GM12878 (cell line): ENCODE results near the gene TRIM73. TPM values are rescaled to one million over a fixed set of nuclear protein-coding genes. Genes with fewer than 3 reads are reported as not detected.
"Not testable (repeated sequence)": the region's sequence is repeated elsewhere in the genome, so short reads cannot be mapped to it uniquely, and the experiment has no call there.

Source experiments
- ATAC-seq: fragments of 200-7000 bp; cut with Tn5 transposase; 3 replicates; pipeline ENCODE4 v1.9.1; 2020; ENCODE audit warnings: mild to moderate bottlenecking, moderate library complexity
- BruUV-seq: library from RNA; stranded (reverse); fragments of 400-500 nt; replicated peaks from 2 replicates; lab custom pipeline; 2021; lab: Mats Ljungman, UMichigan
- CTCF ChIA-PET: fragments of 300-600 bp; sonication (Branson Sonifier 250); formaldehyde crosslinking; extraction: SDS; loops from one replicate; lab custom pipeline; 2021; ENCODE audit warnings: inconsistent platforms; lab: Yijun Ruan, JAX
- POLR2A ChIA-PET: fragments of 350-600 bp; formaldehyde crosslinking; extraction: SDS; loops from one replicate; lab custom pipeline; 2021; ENCODE audit warnings: inconsistent platforms; lab: Charles Lee
- RAD21 ChIA-PET: fragments of 300-600 bp; sonication (Branson Sonifier 250); formaldehyde crosslinking; loops from one replicate; lab custom pipeline; 2023; ENCODE audit warnings: antibody characterized with exemption; ENCODE audit not compliant: unreplicated experiment; lab: Charles Lee
- SMC1A ChIA-PET: fragments of 300-600 bp; sonication (Branson Sonifier 250); formaldehyde crosslinking; loops from one replicate; lab custom pipeline; 2023; ENCODE audit not compliant: unreplicated experiment, uncharacterized antibody; lab: Charles Lee
- DNase-seq: peaks from one replicate; pipeline ENCODE4 v3.0.0-alpha.2; 2011; ENCODE audit warnings: low read depth, low spot score
- FAIRE-seq: peaks from 3 replicates; lab custom pipeline; 2011; peaks lifted over from hg19 to GRCh38; lab: Jason Lieb, UNC
- H2AFZ ChIP-seq: 2 replicates; pipeline ENCODE4 v1.6.0; 2011; ENCODE audit warnings: low read depth, low read length, control low read depth; ENCODE audit not compliant: control insufficient read depth
- H3K27ac ChIP-seq: 2 replicates; pipeline ENCODE4 v1.5.1; 2011; ENCODE audit warnings: control low read depth; ENCODE audit not compliant: control insufficient read depth, insufficient read depth
- H3K27me3 ChIP-seq, 2 experiments: replicated peaks in 1 of 2; 2 replicates each; pipeline versions ENCODE4 v1.6.0 to v1.6.1; 2011; ENCODE audit warnings: low read length in 1 of 2; ENCODE audit not compliant: control insufficient read depth in 2 of 2, insufficient read depth in 2 of 2
- H3K36me3 ChIP-seq, 2 experiments: 2 replicates each; pipeline ENCODE4 v1.5.1; 2011; ENCODE audit warnings: low read length in 1 of 2; ENCODE audit not compliant: control insufficient read depth in 2 of 2, insufficient read depth in 2 of 2
- H3K4me1 ChIP-seq: 2 replicates; pipeline ENCODE4 v1.6.1; 2011; ENCODE audit warnings: mild to moderate bottlenecking, low read length, moderate library complexity, mixed read lengths; ENCODE audit not compliant: control insufficient read depth, insufficient read depth
- H3K4me2 ChIP-seq: 2 replicates; pipeline ENCODE4 v1.6.0; 2011; ENCODE audit warnings: control low read depth; ENCODE audit not compliant: control insufficient read depth, insufficient read depth
- H3K4me3 ChIP-seq: fragments of 200-600 bp; sonication (generic); 2 replicates; pipeline ENCODE4 v1.5.1; 2016
- H3K79me2 ChIP-seq: 2 replicates; pipeline ENCODE4 v1.6.0; 2011; ENCODE audit warnings: low read length; ENCODE audit not compliant: control insufficient read depth, insufficient read depth
- H3K9ac ChIP-seq: 2 replicates; pipeline ENCODE4 v1.8.0; 2011; ENCODE audit warnings: low read length, control low read depth, mixed read lengths; ENCODE audit not compliant: control insufficient read depth, insufficient read depth
- H3K9me3 ChIP-seq: replicated peaks from 3 replicates; pipeline ENCODE4 v1.5.1; 2011; ENCODE audit warnings: mild to moderate bottlenecking, low read length; ENCODE audit not compliant: control insufficient read depth, insufficient read depth
- H4K20me1 ChIP-seq: 2 replicates; pipeline ENCODE4 v1.6.0; 2011; ENCODE audit not compliant: control insufficient read depth, insufficient read depth
- WGBS: methylation state at CpG from one replicate; pipeline ENCODE4 v1.1.6; 2016; ENCODE audit warnings: low lambda C conversion rate; ENCODE audit not compliant: insufficient replicate concordance, insufficient coverage; ENCODE audit errors: missing lambda C conversion rate; 5-methylcytosine and 5-hydroxymethylcytosine counted together
- in situ Hi-C: fragments of 300-500 bp; cut with MboI; formaldehyde crosslinking; loops from 9 replicates; pipeline ENCODE4 v1.14.3; 2018; ENCODE audit warnings: mixed read lengths
- intact Hi-C: fragments of 100-400 bp; cut with micrococcal nuclease; formaldehyde crosslinking; loops from one replicate; pipeline ENCODE4 v1.14.2; 2022; ENCODE audit not compliant: unreplicated experiment
- polyA plus RNA-seq, 11 experiments: library from polyadenylated mRNA; depleted of rRNA in 4 of 11; unstranded in 6 of 11; stranded (reverse) in 5 of 11; fragments of >200 nt; fragmentation: Nextera tagmentation in 4 of 11; fragmentation: Illumina TruSeq in 1 of 11; extraction: Ambion mirVana in 4 of 11; extraction: Trizol in 1 of 11; gene quantifications; 1 replicate in 1 of 11; 2 replicates in 10 of 11; pipeline versions ENCODE4 v1.2.1 to v1.2.3, GENCODE V29; 2011 to 2016; ENCODE audit warnings: inconsistent platforms in 2 of 11, missing spikeins in 2 of 11, low read depth in 1 of 11
- total RNA-seq, 4 experiments: library from RNA; depleted of rRNA in 3 of 4; stranded (reverse); fragments of >200 nt in 3 of 4; fragmentation: Illumina TruSeq in 1 of 4; extraction: Trizol in 1 of 4; gene quantifications; 2 replicates each; pipeline versions ENCODE4 v1.2.1 to v1.2.3, GENCODE V29; 2013 to 2021

The TRIM73 gene
- total and polyA plus RNA-seq, 10 of the 15 experiments (the other 5 are each of a cell fraction or from before 2014, with no cell fraction given) = 0.16 to 3.6 (median 0.76) TPM; not detected in 1

DNA sequence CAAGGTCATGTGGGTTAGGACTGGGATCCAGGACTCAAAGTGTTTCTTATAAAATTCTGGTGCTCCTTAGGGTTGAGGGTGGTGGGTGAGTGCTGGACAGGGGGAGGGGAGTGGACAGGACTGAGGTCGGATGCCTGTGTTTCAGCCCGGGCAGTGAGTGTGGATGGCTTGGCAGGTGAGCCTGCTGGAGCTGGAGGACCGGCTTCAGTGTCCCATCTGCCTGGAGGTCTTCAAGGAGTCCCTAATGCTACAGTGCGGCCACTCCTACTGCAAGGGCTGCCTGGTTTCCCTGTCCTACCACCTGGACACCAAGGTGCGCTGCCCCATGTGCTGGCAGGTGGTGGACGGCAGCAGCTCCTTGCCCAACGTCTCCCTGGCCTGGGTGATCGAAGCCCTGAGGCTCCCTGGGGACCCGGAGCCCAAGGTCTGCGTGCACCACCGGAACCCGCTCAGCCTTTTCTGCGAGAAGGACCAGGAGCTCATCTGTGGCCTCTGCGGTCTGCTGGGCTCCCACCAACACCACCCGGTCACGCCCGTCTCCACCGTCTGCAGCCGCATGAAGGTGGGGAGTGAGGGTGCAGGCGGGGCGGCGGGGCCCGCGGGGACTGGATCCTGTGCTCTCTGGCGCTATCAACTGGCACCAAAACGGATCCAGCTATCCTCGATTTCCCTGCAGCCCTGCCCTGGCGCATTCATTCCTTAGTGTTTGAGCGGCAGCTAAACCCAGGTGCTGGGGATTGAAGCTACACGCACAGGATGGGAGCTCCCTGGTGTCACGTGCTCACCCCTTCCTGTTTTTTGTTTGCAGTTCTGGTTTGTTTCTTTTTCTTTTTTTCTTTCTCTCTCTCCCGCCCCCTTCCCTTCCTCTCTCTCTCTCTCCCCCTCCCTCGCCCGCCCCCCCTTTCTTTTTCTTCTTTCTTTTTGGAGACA is 3.6 kb downstream of the TRIM73 start:
- H4K20me1 ChIP-seq, POLR2A ChIA-PET, H3K9me3 ChIP-seq, CTCF ChIA-PET, H3K4me2 ChIP-seq, BruUV-seq, H3K4me1 ChIP-seq, H2AFZ ChIP-seq, H3K36me3 ChIP-seq, in situ Hi-C loops, H3K4me3 ChIP-seq, H3K79me2 ChIP-seq, SMC1A ChIA-PET, DNase-seq, intact Hi-C loops, H3K9ac ChIP-seq, H3K27me3 ChIP-seq, H3K27ac ChIP-seq, RAD21 ChIA-PET, FAIRE-seq: not testable (repeated sequence)
- ATAC-seq = peak; percentile 78
- WGBS = 58% methylated on average over 3 of the region's 34 CpGs

DNA sequence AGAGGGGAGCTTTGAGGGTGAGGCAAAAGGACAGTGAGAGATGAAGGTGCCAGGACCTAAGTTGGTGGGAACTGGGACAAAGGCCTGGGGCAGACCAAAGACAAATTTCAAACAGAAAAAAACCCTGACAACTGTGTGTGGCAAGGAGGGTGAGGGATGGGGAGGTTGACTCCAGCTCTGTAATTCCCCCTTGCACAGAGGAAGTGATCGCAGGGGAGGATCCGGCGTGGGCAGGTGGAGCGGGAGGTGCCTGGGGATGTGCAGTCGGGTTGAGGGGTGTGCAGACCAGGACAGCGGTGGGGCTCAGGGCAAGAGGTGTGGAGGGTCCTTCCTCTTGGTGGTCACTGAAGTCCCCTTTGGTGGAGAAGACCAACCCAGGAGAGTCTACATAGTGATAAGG is 5.1 kb downstream of the TRIM73 start:
- RAD21 ChIA-PET, H3K4me1 ChIP-seq, intact Hi-C loops, H3K79me2 ChIP-seq, CTCF ChIA-PET, H2AFZ ChIP-seq, H3K4me2 ChIP-seq, H3K36me3 ChIP-seq, DNase-seq, H3K9ac ChIP-seq, SMC1A ChIA-PET, H3K27me3 ChIP-seq, H3K27ac ChIP-seq, FAIRE-seq, H3K9me3 ChIP-seq, H3K4me3 ChIP-seq, POLR2A ChIA-PET, BruUV-seq, in situ Hi-C loops, H4K20me1 ChIP-seq: not testable (repeated sequence)
- no CpG with 5 or more reads among the region's 6 CpGs for WGBS
- ATAC-seq = peak; percentile 54

DNA sequence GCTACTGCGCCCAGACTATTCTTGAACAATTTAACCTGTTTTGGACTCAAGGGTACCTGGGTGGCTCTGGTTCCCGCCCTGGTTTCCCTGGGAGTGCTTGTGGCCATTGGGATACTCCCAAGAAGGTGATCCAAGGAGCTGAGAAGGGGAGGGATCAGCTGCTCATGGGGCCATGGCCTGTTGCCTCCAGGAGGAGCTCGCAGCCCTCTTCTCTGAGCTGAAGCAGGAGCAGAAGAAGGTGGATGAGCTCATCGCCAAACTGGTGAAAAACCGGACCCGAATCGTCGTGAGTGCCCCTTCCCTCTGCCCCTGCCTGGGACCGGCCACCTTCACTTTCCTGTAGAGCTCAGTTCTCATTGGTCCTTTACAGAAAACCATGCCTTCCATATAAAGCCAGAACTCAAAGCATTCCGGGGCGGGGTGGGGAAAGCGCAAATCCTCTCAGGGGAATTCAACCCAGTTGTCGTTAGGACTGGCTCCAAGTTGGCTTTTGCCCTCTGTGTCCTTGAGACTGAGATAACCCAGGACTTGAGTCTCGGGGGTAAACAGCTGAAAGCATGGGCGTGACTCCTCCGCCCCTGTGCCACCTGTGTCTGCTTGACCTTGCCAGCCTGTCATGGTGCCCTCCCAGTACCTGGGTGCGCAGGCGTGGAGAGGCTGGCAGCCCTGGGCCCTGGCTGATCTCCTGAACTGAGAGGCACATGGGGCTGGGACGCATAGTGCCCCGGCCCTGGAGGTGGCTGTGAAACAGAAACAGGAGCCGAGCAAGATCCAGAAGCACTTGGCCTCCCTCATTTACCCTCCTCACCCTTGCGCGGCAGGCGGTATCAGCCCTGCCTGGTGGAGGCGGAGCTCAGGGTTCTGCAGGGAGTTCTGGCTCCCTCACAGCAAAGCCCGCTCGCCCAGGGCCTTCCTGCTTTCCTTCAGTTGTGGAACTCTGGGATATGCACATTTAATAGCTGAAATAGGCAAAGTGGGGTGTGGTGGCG is 8.3 kb downstream of the TRIM73 start:
- H3K27me3 ChIP-seq, CTCF ChIA-PET, ATAC-seq, BruUV-seq, DNase-seq, H3K79me2 ChIP-seq, H3K4me1 ChIP-seq, H3K9me3 ChIP-seq, FAIRE-seq, RAD21 ChIA-PET, H3K27ac ChIP-seq, H3K9ac ChIP-seq, SMC1A ChIA-PET, H3K4me2 ChIP-seq, in situ Hi-C loops, H2AFZ ChIP-seq, H3K4me3 ChIP-seq, POLR2A ChIA-PET, intact Hi-C loops, H4K20me1 ChIP-seq, H3K36me3 ChIP-seq: not testable (repeated sequence)
- no CpG with 5 or more reads among the region's 28 CpGs for WGBS
